ENCODE measurements around the gene CELF2. TPM values are rescaled to one million over a fixed set of nuclear protein-coding genes. Genes with fewer than 3 reads are reported as not detected.

Gene CELF2
- total and polyA plus RNA-seq, 9 of the 15 experiments (the other 6 are each of a cell fraction or from before 2014, with no cell fraction given), result 4.0 to 20.3 (median 11.1) TPM

DNA sequence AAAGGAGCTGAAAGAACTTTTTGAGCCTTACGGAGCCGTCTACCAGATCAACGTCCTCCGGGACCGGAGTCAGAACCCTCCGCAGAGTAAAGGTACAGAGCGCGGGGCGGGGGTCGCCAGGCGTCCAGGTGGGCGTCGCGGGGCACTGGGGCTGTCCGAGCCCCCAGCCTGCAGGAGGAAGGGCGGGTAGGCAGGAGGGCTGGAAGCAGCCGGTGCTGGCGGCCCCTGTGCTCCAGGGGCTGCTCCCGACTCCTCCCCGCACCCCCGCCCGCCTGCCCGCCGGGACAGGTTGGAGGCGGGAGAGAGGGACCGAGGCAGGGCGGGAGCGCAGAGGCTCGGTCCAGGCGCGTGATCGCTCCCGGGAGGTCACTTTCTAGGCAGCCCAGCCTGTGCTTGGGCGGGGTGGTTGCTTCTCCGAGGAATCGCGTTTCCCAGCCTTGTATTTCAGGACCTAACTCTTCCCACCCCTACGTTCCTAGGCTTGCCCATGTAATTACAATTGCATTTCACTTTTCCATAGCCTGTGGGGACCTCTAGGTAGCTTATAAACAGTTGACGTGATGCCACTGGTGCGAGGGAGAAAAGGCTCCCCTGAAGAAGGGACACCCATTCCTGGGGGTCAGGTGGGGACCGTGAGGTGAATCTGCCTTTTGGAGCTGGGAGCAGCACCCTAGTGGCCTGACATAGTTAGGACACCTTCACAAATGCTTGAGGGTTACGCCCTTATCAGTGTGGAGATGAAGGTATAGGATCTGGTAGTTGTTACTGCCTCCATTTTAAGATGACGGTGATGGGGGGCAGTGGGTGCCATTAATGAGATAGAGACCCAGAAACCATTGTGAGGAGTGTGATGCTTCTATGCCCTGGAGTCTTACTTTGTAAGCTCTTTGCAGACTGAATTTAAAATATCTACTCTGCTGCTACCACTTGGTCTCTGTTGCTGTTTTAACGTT is 148.2 kb downstream of the CELF2 start (continued):
- TF ChIP-seq, protein P1, sequence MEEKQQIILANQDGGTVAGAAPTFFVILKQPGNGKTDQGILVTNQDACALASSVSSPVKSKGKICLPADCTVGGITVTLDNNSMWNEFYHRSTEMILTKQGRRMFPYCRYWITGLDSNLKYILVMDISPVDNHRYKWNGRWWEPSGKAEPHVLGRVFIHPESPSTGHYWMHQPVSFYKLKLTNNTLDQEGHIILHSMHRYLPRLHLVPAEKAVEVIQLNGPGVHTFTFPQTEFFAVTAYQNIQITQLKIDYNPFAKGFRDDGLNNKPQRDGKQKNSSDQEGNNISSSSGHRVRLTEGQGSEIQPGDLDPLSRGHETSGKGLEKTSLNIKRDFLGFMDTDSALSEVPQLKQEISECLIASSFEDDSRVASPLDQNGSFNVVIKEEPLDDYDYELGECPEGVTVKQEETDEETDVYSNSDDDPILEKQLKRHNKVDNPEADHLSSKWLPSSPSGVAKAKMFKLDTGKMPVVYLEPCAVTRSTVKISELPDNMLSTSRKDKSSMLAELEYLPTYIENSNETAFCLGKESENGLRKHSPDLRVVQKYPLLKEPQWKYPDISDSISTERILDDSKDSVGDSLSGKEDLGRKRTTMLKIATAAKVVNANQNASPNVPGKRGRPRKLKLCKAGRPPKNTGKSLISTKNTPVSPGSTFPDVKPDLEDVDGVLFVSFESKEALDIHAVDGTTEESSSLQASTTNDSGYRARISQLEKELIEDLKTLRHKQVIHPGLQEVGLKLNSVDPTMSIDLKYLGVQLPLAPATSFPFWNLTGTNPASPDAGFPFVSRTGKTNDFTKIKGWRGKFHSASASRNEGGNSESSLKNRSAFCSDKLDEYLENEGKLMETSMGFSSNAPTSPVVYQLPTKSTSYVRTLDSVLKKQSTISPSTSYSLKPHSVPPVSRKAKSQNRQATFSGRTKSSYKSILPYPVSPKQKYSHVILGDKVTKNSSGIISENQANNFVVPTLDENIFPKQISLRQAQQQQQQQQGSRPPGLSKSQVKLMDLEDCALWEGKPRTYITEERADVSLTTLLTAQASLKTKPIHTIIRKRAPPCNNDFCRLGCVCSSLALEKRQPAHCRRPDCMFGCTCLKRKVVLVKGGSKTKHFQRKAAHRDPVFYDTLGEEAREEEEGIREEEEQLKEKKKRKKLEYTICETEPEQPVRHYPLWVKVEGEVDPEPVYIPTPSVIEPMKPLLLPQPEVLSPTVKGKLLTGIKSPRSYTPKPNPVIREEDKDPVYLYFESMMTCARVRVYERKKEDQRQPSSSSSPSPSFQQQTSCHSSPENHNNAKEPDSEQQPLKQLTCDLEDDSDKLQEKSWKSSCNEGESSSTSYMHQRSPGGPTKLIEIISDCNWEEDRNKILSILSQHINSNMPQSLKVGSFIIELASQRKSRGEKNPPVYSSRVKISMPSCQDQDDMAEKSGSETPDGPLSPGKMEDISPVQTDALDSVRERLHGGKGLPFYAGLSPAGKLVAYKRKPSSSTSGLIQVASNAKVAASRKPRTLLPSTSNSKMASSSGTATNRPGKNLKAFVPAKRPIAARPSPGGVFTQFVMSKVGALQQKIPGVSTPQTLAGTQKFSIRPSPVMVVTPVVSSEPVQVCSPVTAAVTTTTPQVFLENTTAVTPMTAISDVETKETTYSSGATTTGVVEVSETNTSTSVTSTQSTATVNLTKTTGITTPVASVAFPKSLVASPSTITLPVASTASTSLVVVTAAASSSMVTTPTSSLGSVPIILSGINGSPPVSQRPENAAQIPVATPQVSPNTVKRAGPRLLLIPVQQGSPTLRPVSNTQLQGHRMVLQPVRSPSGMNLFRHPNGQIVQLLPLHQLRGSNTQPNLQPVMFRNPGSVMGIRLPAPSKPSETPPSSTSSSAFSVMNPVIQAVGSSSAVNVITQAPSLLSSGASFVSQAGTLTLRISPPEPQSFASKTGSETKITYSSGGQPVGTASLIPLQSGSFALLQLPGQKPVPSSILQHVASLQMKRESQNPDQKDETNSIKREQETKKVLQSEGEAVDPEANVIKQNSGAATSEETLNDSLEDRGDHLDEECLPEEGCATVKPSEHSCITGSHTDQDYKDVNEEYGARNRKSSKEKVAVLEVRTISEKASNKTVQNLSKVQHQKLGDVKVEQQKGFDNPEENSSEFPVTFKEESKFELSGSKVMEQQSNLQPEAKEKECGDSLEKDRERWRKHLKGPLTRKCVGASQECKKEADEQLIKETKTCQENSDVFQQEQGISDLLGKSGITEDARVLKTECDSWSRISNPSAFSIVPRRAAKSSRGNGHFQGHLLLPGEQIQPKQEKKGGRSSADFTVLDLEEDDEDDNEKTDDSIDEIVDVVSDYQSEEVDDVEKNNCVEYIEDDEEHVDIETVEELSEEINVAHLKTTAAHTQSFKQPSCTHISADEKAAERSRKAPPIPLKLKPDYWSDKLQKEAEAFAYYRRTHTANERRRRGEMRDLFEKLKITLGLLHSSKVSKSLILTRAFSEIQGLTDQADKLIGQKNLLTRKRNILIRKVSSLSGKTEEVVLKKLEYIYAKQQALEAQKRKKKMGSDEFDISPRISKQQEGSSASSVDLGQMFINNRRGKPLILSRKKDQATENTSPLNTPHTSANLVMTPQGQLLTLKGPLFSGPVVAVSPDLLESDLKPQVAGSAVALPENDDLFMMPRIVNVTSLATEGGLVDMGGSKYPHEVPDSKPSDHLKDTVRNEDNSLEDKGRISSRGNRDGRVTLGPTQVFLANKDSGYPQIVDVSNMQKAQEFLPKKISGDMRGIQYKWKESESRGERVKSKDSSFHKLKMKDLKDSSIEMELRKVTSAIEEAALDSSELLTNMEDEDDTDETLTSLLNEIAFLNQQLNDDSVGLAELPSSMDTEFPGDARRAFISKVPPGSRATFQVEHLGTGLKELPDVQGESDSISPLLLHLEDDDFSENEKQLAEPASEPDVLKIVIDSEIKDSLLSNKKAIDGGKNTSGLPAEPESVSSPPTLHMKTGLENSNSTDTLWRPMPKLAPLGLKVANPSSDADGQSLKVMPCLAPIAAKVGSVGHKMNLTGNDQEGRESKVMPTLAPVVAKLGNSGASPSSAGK (IDR thresholded peaks at IDR 0.05), result peak; percentile 21; the same call in 1 of the 2 replicates
- TF ChIP-seq PHB2 (IDR thresholded peaks at IDR 0.05; ENCODE audit: low read depth) (no peak), RAD21 (CRISPR knock-in tag; conservative IDR thresholded peaks at IDR 0.05 in 1 of 2, IDR thresholded peaks at IDR 0.05 in 1 of 2) (peak; percentile 51 to 57), POLR2H (tag; IDR thresholded peaks at IDR 0.05; ENCODE audit: low read depth) (peak; percentile 30; the same call in 1 of the 2 replicates), ETV1 (tag; conservative IDR thresholded peaks at IDR 0.05; ENCODE audit: low read depth) (0 out of 2 replicates have a peak, but pooled peaks have one; percentile 7), THAP12 (CRISPR knock-in tag; IDR thresholded peaks at IDR 0.05) (no peak)
- TF ChIP-seq, protein P2, sequence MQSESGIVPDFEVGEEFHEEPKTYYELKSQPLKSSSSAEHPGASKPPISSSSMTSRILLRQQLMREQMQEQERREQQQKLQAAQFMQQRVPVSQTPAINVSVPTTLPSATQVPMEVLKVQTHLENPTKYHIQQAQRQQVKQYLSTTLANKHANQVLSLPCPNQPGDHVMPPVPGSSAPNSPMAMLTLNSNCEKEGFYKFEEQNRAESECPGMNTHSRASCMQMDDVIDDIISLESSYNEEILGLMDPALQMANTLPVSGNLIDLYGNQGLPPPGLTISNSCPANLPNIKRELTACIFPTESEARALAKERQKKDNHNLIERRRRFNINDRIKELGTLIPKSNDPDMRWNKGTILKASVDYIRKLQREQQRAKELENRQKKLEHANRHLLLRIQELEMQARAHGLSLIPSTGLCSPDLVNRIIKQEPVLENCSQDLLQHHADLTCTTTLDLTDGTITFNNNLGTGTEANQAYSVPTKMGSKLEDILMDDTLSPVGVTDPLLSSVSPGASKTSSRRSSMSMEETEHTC (IDR thresholded peaks at IDR 0.05), result 0 out of 2 replicates have a peak, but pooled peaks have one; percentile 11

Data from K562 (cell line).